ENCODE data around the gene RNF44.

The RNF44 gene

GRCh38 chr5:176536902-176537553 is at the start of gene RNF44:
Gene RNF44, minus strand, starts transcription at chr5:176537402. Its CDS starts 4,930 bp downstream, at chr5:176532472.
- FAIRE-seq, result no peak

- no peak for FAIRE-seq
Measured at GRCh38 chr5:176583076-176583475, 45.9 kb upstream of the RNF44 start.

- FAIRE-seq, result no peak
Measured at GRCh38 chr5:176581361-176581760, 44.2 kb upstream of the RNF44 start.

- no peak for FAIRE-seq
Measured at GRCh38 chr5:176579323-176579722, 42.1 kb upstream of the RNF44 start.

GRCh38 chr5:176578391-176578808 is 41.2 kb upstream of the RNF44 start:
- FAIRE-seq, result no peak

- no peak for FAIRE-seq
Measured at GRCh38 chr5:176577312-176578176, 40.3 kb upstream of the RNF44 start.

GRCh38 chr5:176575488-176576422 is 38.6 kb upstream of the RNF44 start:
- no peak for FAIRE-seq

- no peak for FAIRE-seq
Measured at GRCh38 chr5:176575066-176575465, 37.9 kb upstream of the RNF44 start.

GRCh38 chr5:176574297-176574591 is 37.0 kb upstream of the RNF44 start:
- no peak for FAIRE-seq

GRCh38 chr5:176573564-176574296 is 36.5 kb upstream of the RNF44 start:
- FAIRE-seq, result no peak

GRCh38 chr5:176570044-176570443 is 32.8 kb upstream of the RNF44 start:
- no peak for FAIRE-seq

- FAIRE-seq, result no peak
Measured at GRCh38 chr5:176568657-176569056, 31.5 kb upstream of the RNF44 start.

GRCh38 chr5:176565760-176566288 is 28.6 kb upstream of the RNF44 start:
- FAIRE-seq, result no peak

GRCh38 chr5:176564002-176564401 is 26.8 kb upstream of the RNF44 start:
- FAIRE-seq, result no peak

- no peak for FAIRE-seq
Measured at GRCh38 chr5:176562189-176562588, 25.0 kb upstream of the RNF44 start.

GRCh38 chr5:176561259-176561658 is 24.1 kb upstream of the RNF44 start:
- FAIRE-seq, result no peak

- no peak for FAIRE-seq
Measured at GRCh38 chr5:176560364-176560763, 23.2 kb upstream of the RNF44 start.

GRCh38 chr5:176559683-176560082 is 22.5 kb upstream of the RNF44 start:
- FAIRE-seq, result no peak

- no peak for FAIRE-seq
Measured at GRCh38 chr5:176557846-176558245, 20.6 kb upstream of the RNF44 start.

- FAIRE-seq, result no peak
Measured at GRCh38 chr5:176553260-176554085, 16.3 kb upstream of the RNF44 start.

- FAIRE-seq, result no peak
Measured at GRCh38 chr5:176552332-176552869, 15.2 kb upstream of the RNF44 start.

All from colon (tissue), 2 donors.